ENCODE measurements around the gene DBR1.

The DBR1 gene

GRCh38 chr3:138187296-138188012 lies 12.7 kb upstream of the DBR1 start, which contains the start of gene ARMC8:
TSS of gene ARMC8 (plus strand) at chr3:138187301. CDS start at chr3:138187555, 254 bp downstream.
- TF ChIP-seq CTCF (conservative IDR thresholded peaks at IDR 0.05; ENCODE audit: low read depth, low read length) = no peak
- peak within 1 kb of the TSS; percentile 95 for H3K4me3 ChIP-seq (ENCODE audit: low read depth, low read length)
- no peak for DNase-seq (ENCODE audit: low read depth)

- peak; percentile 93 for DNase-seq (ENCODE audit: low read depth)
- no peak for TF ChIP-seq CTCF (conservative IDR thresholded peaks at IDR 0.05; ENCODE audit: low read depth, low read length)
- peak overlapping the region; percentile 95 for H3K4me3 ChIP-seq (ENCODE audit: low read depth, low read length)
Observed at GRCh38 chr3:138186803-138187295, 12.1 kb upstream of the DBR1 start.

- TF ChIP-seq CTCF (conservative IDR thresholded peaks at IDR 0.05; ENCODE audit: low read depth, low read length) = no peak
- H3K4me3 ChIP-seq (ENCODE audit: low read depth, low read length) = peak overlapping the region; percentile 95
- peak; percentile 24 for DNase-seq (ENCODE audit: low read depth)
Observed at GRCh38 chr3:138186221-138186620, 11.5 kb upstream of the DBR1 start.

- no peak for TF ChIP-seq CTCF (conservative IDR thresholded peaks at IDR 0.05; ENCODE audit: low read depth, low read length)
- H3K4me3 ChIP-seq (ENCODE audit: low read depth, low read length) = no peak overlapping the region
- DNase-seq (ENCODE audit: low read depth) = no peak
Observed at GRCh38 chr3:138184994-138185393, 10.3 kb upstream of the DBR1 start.

GRCh38 chr3:138180375-138181029 lies 5.8 kb upstream of the DBR1 start:
- H3K4me3 ChIP-seq (ENCODE audit: low read depth, low read length) = no peak overlapping the region
- peak; percentile 69 for TF ChIP-seq CTCF (conservative IDR thresholded peaks at IDR 0.05; ENCODE audit: low read depth, low read length)
- peak; percentile 82 for DNase-seq (ENCODE audit: low read depth)

GRCh38 chr3:138173769-138174420 lies 826 bp downstream of the DBR1 start:
- peak; percentile 10 for DNase-seq (ENCODE audit: low read depth)

More at GRCh38 chr3:138173769-138174420, 826 bp downstream of the DBR1 start:
- H3K4me3 ChIP-seq (ENCODE audit: low read depth, low read length) = peak overlapping the region; percentile 91
- no peak for TF ChIP-seq CTCF (conservative IDR thresholded peaks at IDR 0.05; ENCODE audit: low read depth, low read length)

Data from choroid plexus epithelial cell (primary cell).